Measurements from ENCODE around the gene PHC3. TPM values are rescaled to one million over a fixed set of nuclear protein-coding genes. Genes with fewer than 3 reads are reported as not detected.

PHC3 gene
- polyA plus RNA-seq, 6 donors from 2014 or later = 17.8 to 113 (median 60.1) TPM

DNA sequence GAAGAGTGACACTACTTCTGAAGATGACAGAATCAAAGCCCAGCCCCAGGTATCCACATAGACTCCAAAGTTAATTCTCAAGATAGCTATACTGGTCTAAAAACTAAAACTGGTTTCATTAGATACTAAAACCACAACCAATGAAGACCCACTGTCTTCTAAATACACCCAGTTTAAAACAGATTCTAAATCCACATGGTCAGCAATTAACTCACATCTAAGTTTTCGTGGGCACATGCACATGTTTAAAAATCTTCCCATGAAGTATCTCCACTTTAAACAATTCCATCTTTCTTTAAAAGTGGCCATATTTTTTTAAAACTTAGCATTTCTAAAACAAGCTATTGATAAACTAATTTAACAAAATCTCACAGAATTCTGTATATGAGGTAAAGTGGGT is 80.6 kb downstream of the PHC3 start:
- DNase-seq (no peak), ATAC-seq (ENCODE audit: low read depth in 2 of 2) (no peak)
- H3K9me3 Mint-ChIP-seq = no peaks in the 10 kb centered on the region
- no peaks in the 10 kb centered on the region for H3K27me3 Mint-ChIP-seq
- H3K36me3 Mint-ChIP-seq = peaks cover 0 to 32% of the 10 kb centered on the region in 2 donors
- H3K27ac Mint-ChIP-seq = peak overlapping the region in 2 of 6 donors; percentile 17 to 29
- H3K4me3 Mint-ChIP-seq = no peak overlapping the region
- no peaks in the 10 kb centered on the region for H3K4me1 Mint-ChIP-seq

DNA sequence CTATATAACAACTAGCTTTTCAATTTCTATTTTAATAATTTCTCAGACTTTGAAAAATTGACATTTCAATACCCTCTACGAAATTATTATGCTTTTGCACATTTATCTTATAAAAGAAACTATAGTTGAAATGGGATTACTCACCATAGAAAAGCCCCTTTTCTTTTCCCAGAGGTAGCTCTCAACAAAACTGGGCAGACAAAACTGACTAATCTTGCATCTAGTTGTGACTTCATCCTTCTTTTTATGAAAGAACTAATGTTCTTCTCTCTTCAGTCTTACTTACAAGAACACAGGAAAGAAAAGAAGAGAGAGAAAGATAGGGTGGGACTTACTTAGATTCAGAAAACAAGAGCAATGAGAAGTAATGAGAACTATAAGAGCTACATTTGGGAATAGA is 82.8 kb downstream of the PHC3 start:
- DNase-seq = no peak
- peaks cover 12 to 45% of the 10 kb centered on the region in 2 donors for H3K36me3 Mint-ChIP-seq
- H3K27me3 Mint-ChIP-seq = no peaks in the 10 kb centered on the region
- peak overlapping the region in 2 of 6 donors; percentile 38 to 74 for H3K27ac Mint-ChIP-seq
- no peak overlapping the region for H3K4me3 Mint-ChIP-seq
- no peaks in the 10 kb centered on the region for H3K4me1 Mint-ChIP-seq
- ATAC-seq (ENCODE audit: low read depth in 2 of 2) = no peak
- no peaks in the 10 kb centered on the region for H3K9me3 Mint-ChIP-seq

DNA sequence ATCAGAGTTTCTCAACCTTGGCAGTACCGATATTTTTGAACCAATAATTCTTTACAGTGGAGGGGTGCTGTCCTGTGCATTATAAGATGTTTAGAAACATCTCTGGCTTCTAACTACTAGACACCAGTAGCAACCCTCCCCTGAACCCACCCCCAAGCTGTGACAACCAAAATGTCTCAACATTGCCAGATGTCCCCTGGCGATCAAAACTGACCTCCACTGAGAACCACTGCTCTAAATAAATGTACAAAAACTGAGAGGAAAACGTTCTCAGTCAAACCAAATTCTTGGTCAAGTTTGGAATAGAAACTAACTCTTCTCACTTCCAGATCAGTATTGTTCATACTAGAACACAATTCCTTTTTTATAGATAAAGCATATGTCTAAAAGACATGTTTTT is 85.2 kb downstream of the PHC3 start:
- ATAC-seq (ENCODE audit: low read depth in 2 of 2) (no peak), DNase-seq (no peak)
- Mint-ChIP-seq H3K27me3 (no peaks in the 10 kb centered on the region), H3K27ac (no peak overlapping the region), H3K9me3 (no peaks in the 10 kb centered on the region), H3K4me1 (peaks cover 0 to 2% (median under 1%) of the 10 kb centered on the region in 3 donors), H3K4me3 (no peak overlapping the region), H3K36me3 (peaks cover 16 to 33% of the 10 kb centered on the region in 2 donors)

DNA sequence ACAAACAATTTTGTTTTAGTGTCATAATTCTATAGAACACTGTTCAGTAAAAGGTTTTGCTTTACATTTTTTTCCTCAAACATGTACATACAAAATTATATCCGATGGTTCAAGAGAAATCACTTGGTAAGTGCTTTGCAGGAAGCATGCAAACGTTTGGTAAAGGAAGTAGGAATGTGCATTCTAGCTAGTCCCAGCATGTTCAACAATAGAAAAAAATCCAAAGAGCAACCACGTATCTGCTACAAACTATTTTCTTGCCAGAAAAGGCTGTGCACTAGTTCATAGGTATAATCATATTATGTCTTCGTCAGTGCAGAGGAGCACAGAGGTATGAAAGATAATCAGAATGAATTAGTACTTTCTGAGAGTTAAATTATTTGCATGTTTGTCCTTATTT is 85.8 kb downstream of the PHC3 start:
- no peak for DNase-seq
- H3K9me3 Mint-ChIP-seq = no peaks in the 10 kb centered on the region
- no peak overlapping the region for H3K4me3 Mint-ChIP-seq
- no peak for ATAC-seq (ENCODE audit: low read depth in 2 of 2)
- H3K36me3 Mint-ChIP-seq = peaks cover 16 to 31% of the 10 kb centered on the region in 2 donors
- H3K4me1 Mint-ChIP-seq = peaks cover 0 to 6% (median 2%) of the 10 kb centered on the region in 3 donors
- no peak overlapping the region for H3K27ac Mint-ChIP-seq
- H3K27me3 Mint-ChIP-seq = no peaks in the 10 kb centered on the region

DNA sequence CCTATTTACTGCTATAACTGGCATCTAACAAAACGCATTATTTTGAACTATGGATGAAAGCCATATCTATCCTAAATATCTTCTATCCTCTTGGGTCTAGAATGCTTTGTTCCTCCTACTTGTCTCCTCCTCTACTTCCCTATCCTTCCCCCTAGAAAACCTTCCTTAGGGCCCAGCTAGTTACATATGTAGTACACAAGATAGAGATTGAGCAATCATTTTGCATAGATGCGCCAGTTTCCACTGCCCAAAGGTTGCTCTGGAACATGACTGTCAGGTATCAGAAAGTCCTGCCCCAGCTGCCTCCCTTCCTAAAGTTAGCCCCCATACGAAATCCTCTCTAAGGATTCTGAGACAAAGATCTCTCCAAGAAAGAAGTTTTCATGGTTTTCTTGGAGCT is 88.6 kb downstream of the PHC3 start:
- no peaks in the 10 kb centered on the region for H3K27me3 Mint-ChIP-seq
- peaks cover 16 to 17% of the 10 kb centered on the region in 2 donors for H3K36me3 Mint-ChIP-seq
- peak overlapping the region in 2 of 6 donors; percentile 62 to 76 for H3K27ac Mint-ChIP-seq
- no peaks in the 10 kb centered on the region for H3K9me3 Mint-ChIP-seq
- DNase-seq (no peak), ATAC-seq (ENCODE audit: low read depth in 2 of 2) (no peak)
- peaks cover 0 to 7% (median 2%) of the 10 kb centered on the region in 3 donors for H3K4me1 Mint-ChIP-seq
- H3K4me3 Mint-ChIP-seq = peak overlapping the region in 1 of 8 donors; percentile 15

DNA sequence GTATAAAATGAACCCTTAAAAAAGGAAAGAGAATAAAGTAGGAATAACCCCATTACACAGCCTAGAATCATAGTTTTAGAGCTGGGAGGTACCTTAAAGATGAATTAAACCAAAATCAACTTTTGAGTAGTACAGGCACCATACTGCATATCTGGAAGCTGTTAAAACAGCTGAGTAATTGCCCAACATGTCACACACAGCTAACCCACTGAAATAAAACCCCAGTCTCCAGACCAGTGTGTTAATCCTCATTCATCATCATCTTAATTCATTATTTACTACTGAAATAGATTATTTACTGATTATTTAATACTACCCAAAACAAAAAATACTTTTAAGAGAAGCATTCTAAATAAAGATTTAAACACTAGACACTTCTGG is 90.9 kb downstream of the PHC3 start:
- Mint-ChIP-seq H3K27me3 (no peaks in the 10 kb centered on the region), H3K4me3 (no peak overlapping the region), H3K4me1 (peaks cover 0 to 7% (median 4%) of the 10 kb centered on the region in 3 donors), H3K27ac (peak overlapping the region in 2 of 6 donors; percentile 40 to 81), H3K9me3 (no peaks in the 10 kb centered on the region), H3K36me3 (peaks cover 13 to 16% of the 10 kb centered on the region in 2 donors)
- DNase-seq (no peak), ATAC-seq (ENCODE audit: low read depth in 2 of 2) (no peak)

DNA sequence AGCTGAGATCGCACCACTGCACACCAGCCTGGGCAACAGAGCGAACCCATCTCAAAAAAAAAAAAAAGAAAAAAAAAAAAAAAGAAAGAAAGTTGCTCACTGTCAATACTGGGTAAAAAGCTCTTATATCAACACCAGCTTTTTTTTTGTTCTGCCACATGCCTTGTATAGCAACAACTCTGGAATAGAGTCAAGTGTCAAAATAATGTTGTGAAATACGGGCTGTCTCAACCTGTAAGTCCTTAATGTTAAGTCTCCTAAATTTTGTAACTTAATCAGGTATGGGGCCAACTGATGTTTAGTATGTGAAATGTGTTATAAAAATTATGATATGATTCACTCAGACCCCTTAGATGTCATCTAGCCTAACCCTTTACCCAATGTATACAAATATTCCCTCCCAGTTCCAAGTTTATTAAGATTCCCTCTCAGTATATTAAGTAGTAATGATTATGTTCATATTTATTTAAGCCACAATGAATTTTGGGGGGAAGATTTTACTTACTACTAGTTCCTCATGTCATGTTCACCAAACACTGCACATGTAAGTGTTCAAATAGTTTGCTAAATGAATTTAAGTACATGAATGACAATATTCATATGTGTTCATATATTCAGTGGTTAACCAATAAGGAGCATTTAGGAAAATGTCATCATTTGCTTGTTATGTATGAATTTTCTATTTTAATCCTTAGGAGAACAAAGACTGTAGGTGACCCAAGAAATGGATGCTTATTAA is 91.5 kb downstream of the PHC3 start:
- Mint-ChIP-seq H3K4me1 (peaks cover 0 to 7% (median 6%) of the 10 kb centered on the region in 3 donors), H3K4me3 (no peak overlapping the region), H3K36me3 (peaks cover 8 to 16% of the 10 kb centered on the region in 2 donors), H3K27me3 (no peaks in the 10 kb centered on the region), H3K9me3 (no peaks in the 10 kb centered on the region), H3K27ac (peak overlapping the region in 3 of 6 donors; percentile 4 to 40 (median 19))
- ATAC-seq (ENCODE audit: low read depth in 2 of 2) (no peak), DNase-seq (no peak)

DNA sequence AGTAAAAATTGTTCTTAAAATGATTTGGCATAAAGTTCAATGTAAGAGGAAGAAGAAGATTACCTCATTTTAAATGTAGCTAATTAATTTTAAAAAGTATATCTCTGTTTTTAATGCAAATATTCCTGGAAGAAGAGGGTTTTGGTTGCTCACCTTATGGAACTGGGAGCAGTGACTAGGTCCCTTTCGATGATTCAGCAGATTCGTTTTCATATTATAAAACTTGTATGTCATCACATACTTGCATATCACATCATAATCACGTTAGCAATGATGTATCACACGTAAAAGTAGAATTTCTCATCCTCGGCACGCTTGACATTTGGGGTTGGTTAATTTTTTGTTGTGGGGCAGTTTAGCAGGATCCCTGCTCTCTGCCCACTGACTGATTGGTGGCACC is 96.1 kb downstream of the PHC3 start:
- H3K9me3 Mint-ChIP-seq = peaks cover 0 to 2% (median 0%) of the 10 kb centered on the region in 7 donors

DNA sequence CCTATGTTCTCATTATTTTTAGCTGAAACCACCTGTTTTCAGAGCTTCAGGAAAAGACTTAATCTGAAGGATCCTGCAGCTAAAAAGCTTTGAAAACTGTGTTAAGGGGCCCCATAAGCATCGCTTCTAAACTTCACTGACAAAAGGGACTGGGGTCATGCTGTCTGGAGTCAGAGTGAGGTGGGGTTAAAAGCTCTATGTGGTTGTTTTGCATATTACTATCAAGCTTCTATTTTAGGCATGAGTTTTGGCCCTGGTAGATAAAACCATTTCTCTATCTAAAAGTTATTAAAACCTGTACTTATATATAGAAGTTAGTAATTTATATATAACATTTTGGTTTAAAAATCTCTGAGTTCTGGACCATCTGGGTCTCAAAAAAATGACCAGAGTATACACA is 98.2 kb downstream of the PHC3 start:
- Mint-ChIP-seq H3K4me3 (no peak overlapping the region), H3K36me3 (peaks cover 8 to 17% of the 10 kb centered on the region in 2 donors), H3K27me3 (no peaks in the 10 kb centered on the region), H3K4me1 (peaks cover 8 to 11% (median 10%) of the 10 kb centered on the region in 3 donors), H3K27ac (peak overlapping the region in 4 of 6 donors; percentile 5 to 73 (median 32)), H3K9me3 (peaks cover 0 to 2% (median 0%) of the 10 kb centered on the region in 7 donors)
- ATAC-seq (ENCODE audit: low read depth in 2 of 2) (peak in 1 of 2 donors; percentile 21), DNase-seq (no peak)

More for the DNA sequence above, 96.1 kb downstream of the PHC3 start:
- no peaks in the 10 kb centered on the region for H3K27me3 Mint-ChIP-seq
- H3K36me3 Mint-ChIP-seq = peaks cover 8 to 17% of the 10 kb centered on the region in 2 donors
- H3K4me1 Mint-ChIP-seq = peaks cover 6 to 9% (median 7%) of the 10 kb centered on the region in 3 donors
- H3K4me3 Mint-ChIP-seq = no peak overlapping the region
- DNase-seq (no peak), ATAC-seq (ENCODE audit: low read depth in 2 of 2) (no peak)
- peak overlapping the region in 3 of 6 donors; percentile 43 to 82 (median 58) for H3K27ac Mint-ChIP-seq

DNA sequence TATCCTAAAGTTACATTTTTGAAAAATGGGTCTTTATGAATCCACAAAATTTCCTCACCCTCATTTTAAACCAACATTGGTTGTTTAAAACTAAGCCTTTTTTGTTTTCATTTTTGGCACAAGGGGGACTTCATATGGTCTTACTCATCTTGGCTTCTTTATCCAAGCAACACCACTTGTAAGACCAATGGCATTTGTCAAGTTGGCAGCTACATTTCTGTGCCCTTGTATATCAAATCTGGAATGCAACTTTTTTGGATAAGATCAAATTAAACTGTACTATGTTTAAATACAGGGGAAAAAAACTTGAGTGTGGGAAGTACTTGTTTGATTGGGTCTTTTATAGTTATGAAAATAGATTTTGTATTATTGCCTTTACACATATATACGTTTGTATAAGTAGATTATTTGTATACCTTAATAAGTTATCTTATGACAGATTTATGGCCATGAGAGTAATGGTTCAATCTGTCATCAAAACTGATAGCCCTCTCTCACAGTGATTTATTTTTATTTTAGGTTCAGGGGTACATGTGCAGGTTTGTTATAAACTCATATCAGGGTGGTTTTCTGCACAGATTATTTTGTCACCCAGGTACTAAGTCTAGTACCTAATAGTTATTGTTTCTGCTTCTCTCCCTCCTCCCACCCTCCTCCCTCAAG is 100.3 kb downstream of the PHC3 start:
- DNase-seq (no peak), ATAC-seq (ENCODE audit: low read depth in 2 of 2) (no peak)
- peaks cover 8 to 17% of the 10 kb centered on the region in 2 donors for H3K36me3 Mint-ChIP-seq
- H3K4me1 Mint-ChIP-seq = peaks cover 15 to 22% (median 19%) of the 10 kb centered on the region in 3 donors
- H3K27me3 Mint-ChIP-seq = no peaks in the 10 kb centered on the region
- no peak overlapping the region for H3K4me3 Mint-ChIP-seq
- peak overlapping the region in 3 of 6 donors; percentile 28 to 80 (median 42) for H3K27ac Mint-ChIP-seq
- peaks cover 0 to 2% (median 0%) of the 10 kb centered on the region in 7 donors for H3K9me3 Mint-ChIP-seq

DNA sequence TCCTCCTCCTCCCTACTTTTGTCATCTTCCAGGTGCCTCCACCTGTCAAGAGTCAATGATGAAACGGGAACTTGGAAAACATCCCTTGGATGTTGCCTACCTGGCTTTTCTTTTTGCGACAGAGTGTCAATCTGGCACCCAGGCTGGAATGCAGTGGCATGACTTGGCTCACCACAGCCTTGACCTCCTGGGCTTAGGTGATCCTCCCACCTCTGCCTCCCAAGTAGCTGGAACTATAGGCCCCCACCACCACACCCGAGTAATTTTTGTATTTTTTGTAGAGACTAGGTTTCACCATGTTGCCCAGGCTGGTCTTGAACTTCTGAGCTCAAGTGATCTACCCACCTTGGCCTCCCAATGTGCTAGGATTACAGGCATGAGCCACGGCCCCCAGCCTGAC is 100.9 kb downstream of the PHC3 start:
- DNase-seq = no peak
- H3K4me3 Mint-ChIP-seq = no peak overlapping the region
- peaks cover 0 to 2% (median 0%) of the 10 kb centered on the region in 7 donors for H3K9me3 Mint-ChIP-seq
- H3K27ac Mint-ChIP-seq = peak overlapping the region in 3 of 6 donors; percentile 53 to 80 (median 66)
- H3K4me1 Mint-ChIP-seq = peaks cover 15 to 22% (median 18%) of the 10 kb centered on the region in 3 donors
- no peak for ATAC-seq (ENCODE audit: low read depth in 2 of 2)
- no peaks in the 10 kb centered on the region for H3K27me3 Mint-ChIP-seq
- peaks cover 8 to 15% of the 10 kb centered on the region in 2 donors for H3K36me3 Mint-ChIP-seq

DNA sequence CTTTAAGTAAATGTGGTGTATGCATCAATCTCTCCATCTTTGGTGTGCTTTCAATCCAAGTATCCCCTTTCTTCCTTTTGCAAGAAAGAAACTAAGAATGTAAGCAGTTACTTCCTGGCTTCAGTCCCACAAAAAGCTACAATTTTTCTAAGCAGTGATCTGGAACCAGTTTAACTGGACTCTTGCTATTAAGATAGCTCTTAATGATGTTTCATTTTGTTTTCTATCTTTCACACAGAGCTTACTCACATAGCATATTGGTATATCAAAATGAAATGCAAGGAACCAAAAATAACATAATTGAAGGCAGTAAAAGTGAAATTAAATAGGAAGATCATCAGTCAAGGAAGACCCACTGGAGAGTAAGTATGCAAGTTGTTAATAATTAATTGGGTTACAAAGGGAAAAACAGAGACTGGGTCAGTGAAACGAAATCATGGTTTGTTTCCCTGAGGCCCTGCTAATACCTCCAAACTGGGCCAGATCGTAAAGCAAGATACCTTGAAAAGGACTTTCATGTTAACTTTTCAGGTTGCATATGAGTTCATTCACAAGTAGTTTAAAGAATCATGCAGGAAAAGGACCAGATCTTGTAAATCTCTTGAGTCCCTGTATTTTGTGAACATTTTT is 101.9 kb downstream of the PHC3 start:
- Mint-ChIP-seq H3K9me3 (peaks cover 0 to 2% (median 0%) of the 10 kb centered on the region in 7 donors), H3K27ac (peak overlapping the region in 3 of 6 donors; percentile 11 to 25 (median 19)), H3K4me3 (no peak overlapping the region), H3K4me1 (peaks cover 15 to 22% (median 15%) of the 10 kb centered on the region in 3 donors), H3K27me3 (no peaks in the 10 kb centered on the region), H3K36me3 (peaks cover 8 to 10% of the 10 kb centered on the region in 2 donors)
- no peak for ATAC-seq (ENCODE audit: low read depth in 2 of 2)
- no peak for DNase-seq

DNA sequence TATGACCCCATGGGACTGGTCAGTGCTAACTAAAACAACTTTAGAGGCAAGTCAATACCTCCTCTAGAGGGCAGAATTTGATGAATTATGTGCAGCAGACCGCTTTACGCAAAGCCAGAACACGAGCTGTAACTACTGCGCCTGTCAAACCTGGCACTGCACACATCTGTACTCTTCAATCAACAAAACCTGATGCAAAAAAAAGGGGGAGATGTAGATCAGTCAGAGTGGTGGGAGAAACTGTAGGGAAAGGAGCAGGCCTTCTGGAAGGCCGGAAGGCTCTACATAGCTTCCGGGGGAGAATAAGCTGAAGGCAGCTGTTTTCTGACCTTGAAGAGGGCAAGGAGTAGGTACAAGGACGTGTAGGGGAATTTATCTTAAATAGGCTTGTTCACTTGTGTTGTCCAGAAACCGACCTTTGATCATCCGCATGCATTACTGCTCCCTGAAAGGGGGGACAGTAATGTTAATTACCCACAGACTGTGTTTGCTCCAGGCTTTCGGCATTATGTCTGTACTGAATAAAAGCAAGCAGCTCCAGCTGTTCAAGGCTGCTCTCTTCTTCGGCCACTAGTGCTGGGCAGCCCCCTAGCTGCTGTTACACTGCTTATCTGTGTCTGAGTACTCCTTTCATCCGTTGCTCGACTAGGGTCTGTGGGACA is 102.8 kb downstream of the PHC3 start:
- no peaks in the 10 kb centered on the region for H3K27me3 Mint-ChIP-seq
- DNase-seq (no peak), ATAC-seq (ENCODE audit: low read depth in 2 of 2) (no peak)
- H3K36me3 Mint-ChIP-seq = peaks cover 8 to 10% of the 10 kb centered on the region in 2 donors
- H3K9me3 Mint-ChIP-seq = peaks cover 0 to 2% (median 0%) of the 10 kb centered on the region in 7 donors
- peak overlapping the region in 1 of 6 donors; percentile 47 for H3K27ac Mint-ChIP-seq
- peak overlapping the region in 2 of 8 donors; percentile 32 to 63 for H3K4me3 Mint-ChIP-seq
- peaks cover 15 to 22% (median 15%) of the 10 kb centered on the region in 3 donors for H3K4me1 Mint-ChIP-seq

Data from naive B cell (primary cell).